Upper lobe of right lung (tissue), 1 donor: ENCODE measurements around the gene HSFX3. TPM values are rescaled to one million over a fixed set of nuclear protein-coding genes. Genes with fewer than 3 reads are reported as not detected.
A peak's percentile ranks its signal among the peaks of the same experiment; 100 is the strongest.
"Not testable (repeated sequence)": the region's sequence is repeated elsewhere in the genome, so short reads cannot be mapped to it uniquely, and the experiment has no call there.

Experiments
- ATAC-seq: fragments of 200-7000 bp; cut with Tn5 transposase; one replicate; pipeline ENCODE4 v1.9.1; 2020; ENCODE audit warnings: mild to moderate bottlenecking, moderate library complexity
- DNase-seq: peaks from one replicate; pipeline ENCODE4 v3.0.0-alpha.2; 2020
- H3K27ac ChIP-seq: fragments of 200-600 bp; one replicate; pipeline ENCODE4 v1.8.0; 2022
- H3K27me3 ChIP-seq: fragments of 200-600 bp; one replicate; pipeline ENCODE4 v1.8.0; 2022; ENCODE audit warnings: mild to moderate bottlenecking
- H3K36me3 ChIP-seq: fragments of 200-600 bp; one replicate; pipeline ENCODE4 v1.8.0; 2022
- H3K4me1 ChIP-seq: fragments of 200-600 bp; one replicate; pipeline ENCODE4 v1.8.0; 2022
- H3K4me3 ChIP-seq: fragments of 200-600 bp; one replicate; pipeline ENCODE4 v1.8.0; 2022; ENCODE audit warnings: mild to moderate bottlenecking
- H3K9me3 ChIP-seq: fragments of 200-600 bp; one replicate; pipeline ENCODE4 v1.8.0; 2022
- CTCF ChIP-seq: fragments of 200-600 bp; IDR thresholded peaks from one replicate; pipeline ENCODE4 v1.8.0; 2022; ENCODE audit warnings: antibody characterized with exemption
- intact Hi-C: fragments of 100-400 bp; cut with DNase I; formaldehyde crosslinking; loops from one replicate; pipeline ENCODE4 v1.11.0; 2022
- total RNA-seq: library from RNA; stranded (reverse); fragmentation: NEBNext Ultra II Directional; extraction: Animal tissue kit (Norgen Biotek cat#: 25700); gene quantifications from one replicate; pipeline ENCODE4 v1.2.1, GENCODE V29; 2021
- donor health status: DM: no; HTN: yes; CAD: no; lungs with severe emphysema.

The HSFX3 gene
- total RNA-seq, 1 donor from 2014 or later, result not detected

- peak; percentile 76 for ATAC-seq
- peak; percentile 94 for DNase-seq
- intact Hi-C loops, result no loop called here
- Histone ChIP-seq H3K36me3 (no peaks in the 10 kb centered on the region), H3K4me1 (peaks cover 3% of the 10 kb centered on the region), H3K9me3 (no peaks in the 10 kb centered on the region), H3K27ac (peak overlapping the region; percentile 55), H3K4me3 (peak overlapping the region; percentile 47), H3K27me3 (no peaks in the 10 kb centered on the region)
- TF ChIP-seq CTCF, result no peak
These were observed 10.2 kb downstream of the HSFX3 start for GRCh38 chrX:149539283-149540130.

GRCh38 chrX:149537474-149537873 lies 12.2 kb downstream of the HSFX3 start:
- H3K4me1 ChIP-seq, intact Hi-C loops, ATAC-seq, H3K36me3 ChIP-seq, H3K27ac ChIP-seq, H3K27me3 ChIP-seq, DNase-seq, H3K4me3 ChIP-seq, H3K9me3 ChIP-seq: not testable (repeated sequence)

- ATAC-seq, H3K27ac ChIP-seq, H3K36me3 ChIP-seq, H3K4me3 ChIP-seq, H3K4me1 ChIP-seq, H3K27me3 ChIP-seq, H3K9me3 ChIP-seq, intact Hi-C loops, DNase-seq: not testable (repeated sequence)
These were observed 14.7 kb downstream of the HSFX3 start for GRCh38 chrX:149534926-149535602.

- H3K27me3 ChIP-seq, H3K4me1 ChIP-seq, ATAC-seq, H3K27ac ChIP-seq, H3K9me3 ChIP-seq, H3K4me3 ChIP-seq, DNase-seq, H3K36me3 ChIP-seq, intact Hi-C loops: not testable (repeated sequence)
These were observed 15.7 kb downstream of the HSFX3 start for GRCh38 chrX:149533999-149534398.

GRCh38 chrX:149532868-149533267 lies 16.9 kb downstream of the HSFX3 start:
- H3K4me1 ChIP-seq, ATAC-seq, H3K4me3 ChIP-seq, H3K9me3 ChIP-seq, H3K36me3 ChIP-seq, DNase-seq, H3K27me3 ChIP-seq, H3K27ac ChIP-seq, intact Hi-C loops: not testable (repeated sequence)

- Histone ChIP-seq H3K27me3 (no peaks in the 10 kb centered on the region), H3K4me3 (no peak overlapping the region), H3K9me3 (no peaks in the 10 kb centered on the region), H3K4me1 (no peaks in the 10 kb centered on the region), H3K27ac (no peak overlapping the region), H3K36me3 (no peaks in the 10 kb centered on the region)
- ATAC-seq (peak; percentile 47), DNase-seq (no peak)
- intact Hi-C loops, result no loop called here
- TF ChIP-seq CTCF, result no peak
These were observed 18.1 kb downstream of the HSFX3 start for GRCh38 chrX:149531599-149531998.

GRCh38 chrX:149528381-149528780 lies 21.3 kb downstream of the HSFX3 start:
- H3K27ac ChIP-seq, result no peak overlapping the region
- intact Hi-C loops, result no loop called here
- H3K36me3 ChIP-seq, result no peaks in the 10 kb centered on the region
- DNase-seq (no peak), ATAC-seq (no peak)
- TF ChIP-seq CTCF, result no peak
- no peaks in the 10 kb centered on the region for H3K27me3 ChIP-seq
- H3K9me3 ChIP-seq, result no peaks in the 10 kb centered on the region
- H3K4me3 ChIP-seq, result no peak overlapping the region
- no peaks in the 10 kb centered on the region for H3K4me1 ChIP-seq
